WTC11 (cell line): ENCODE measurements around the gene EHD4. TPM values are rescaled to one million over a fixed set of nuclear protein-coding genes. Genes with fewer than 3 reads are reported as not detected.

Experiments used
- ATAC-seq: fragments of 200-7000 bp; cut with Tn5 transposase; 2 replicates; pipeline ENCODE4 v1.10.0; 2021; ENCODE audit warnings: mild to moderate bottlenecking, moderate library complexity
- CTCF ChIA-PET: fragments of 300-600 bp; sonication (Branson Sonifier 250); formaldehyde crosslinking; loops from one replicate; lab custom pipeline; 2021; ENCODE audit warnings: antibody characterized with exemption; lab: Charles Lee
- POLR2A ChIA-PET: fragments of 350-600 bp; sonication (Branson Sonifier 250); formaldehyde crosslinking; loops from one replicate; lab custom pipeline; 2021; ENCODE audit warnings: antibody characterized with exemption; lab: Charles Lee
- DNase-seq: peaks from one replicate; pipeline ENCODE4 v3.0.0; 2021; ENCODE audit warnings: low spot score
- H3K27ac Mint-ChIP-seq: 2 replicates; pipeline ENCODE4 v1.8.0; 2021; ENCODE audit warnings: mixed read lengths
- H3K27me3 Mint-ChIP-seq: 2 replicates; pipeline ENCODE4 v1.8.0; 2021; ENCODE audit warnings: low read depth, mild to moderate bottlenecking, moderate library complexity, mixed read lengths
- H3K36me3 Mint-ChIP-seq: 2 replicates; pipeline ENCODE4 v1.8.0; 2021; ENCODE audit warnings: mixed read lengths
- H3K4me1 Mint-ChIP-seq: 2 replicates; pipeline ENCODE4 v1.8.0; 2022; ENCODE audit warnings: mixed read lengths
- H3K4me3 Mint-ChIP-seq: 2 replicates; pipeline ENCODE4 v1.8.0; 2021; ENCODE audit warnings: mild to moderate bottlenecking, moderate library complexity, mixed read lengths
- H3K9me3 Mint-ChIP-seq: 2 replicates; pipeline ENCODE4 v1.8.0; 2021; ENCODE audit warnings: mixed read lengths
- AR ChIP-seq: fragments of 250-450 bp; sonication (Bioruptor Pico); IDR thresholded peaks from 2 replicates; pipeline ENCODE4 v1.9.0; 2021; ENCODE audit warnings: mild to moderate bottlenecking
- CDX4 ChIP-seq: fragments of 250-450 bp; sonication (Bioruptor Pico); IDR thresholded peaks from 2 replicates; pipeline ENCODE4 v1.9.0; 2021; ENCODE audit warnings: moderate library complexity, mild to moderate bottlenecking, inconsistent platforms, borderline replicate concordance
- CREB1 ChIP-seq: sonication (generic); formaldehyde crosslinking; IDR thresholded peaks from 2 replicates; pipeline ENCODE4 v1.8.0; 2023; ENCODE audit warnings: mild to moderate bottlenecking, missing genetic modification reagents
- ESRRA ChIP-seq: sonication (generic); formaldehyde crosslinking; IDR thresholded peaks from 2 replicates; pipeline ENCODE4 v1.8.1; 2022; ENCODE audit warnings: mild to moderate bottlenecking, missing genetic modification reagents, borderline replicate concordance
- FOXP1 ChIP-seq: sonication (generic); formaldehyde crosslinking; IDR thresholded peaks from 2 replicates; pipeline ENCODE4 v1.8.0; 2022; ENCODE audit warnings: missing genetic modification reagents, mild to moderate bottlenecking, moderate library complexity, borderline replicate concordance
- GABPB1 ChIP-seq: sonication (generic); formaldehyde crosslinking; IDR thresholded peaks from 2 replicates; pipeline ENCODE4 v1.8.1; 2023; ENCODE audit warnings: mild to moderate bottlenecking, missing genetic modification reagents
- GRHL2 ChIP-seq: fragments of 250-450 bp; sonication (Bioruptor Pico); IDR thresholded peaks from 2 replicates; pipeline ENCODE4 v1.8.0; 2022; ENCODE audit warnings: mild to moderate bottlenecking, moderate library complexity; ENCODE audit not compliant: insufficient replicate concordance, severe bottlenecking
- HMGA2 ChIP-seq: fragments of 250-450 bp; sonication (Bioruptor Pico); IDR thresholded peaks from 2 replicates; pipeline ENCODE4 v1.4.0; 2021; ENCODE audit warnings: mild to moderate bottlenecking, moderate library complexity
- IRF1 ChIP-seq: sonication (generic); formaldehyde crosslinking; IDR thresholded peaks from 2 replicates; pipeline ENCODE4 v1.8.0; 2023; ENCODE audit warnings: missing genetic modification reagents
- IRF2 ChIP-seq: sonication (generic); formaldehyde crosslinking; IDR thresholded peaks from 2 replicates; pipeline ENCODE4 v1.8.0; 2022; ENCODE audit warnings: low read depth, missing genetic modification reagents, borderline replicate concordance
- JAZF1 ChIP-seq: fragments of 250-450 bp; sonication (Bioruptor Pico); IDR thresholded peaks from 2 replicates; pipeline ENCODE4 v1.9.0; 2021; ENCODE audit warnings: moderate library complexity, mild to moderate bottlenecking, inconsistent platforms
- JUN ChIP-seq: sonication (generic); formaldehyde crosslinking; IDR thresholded peaks from 2 replicates; pipeline ENCODE4 v1.8.0; 2023; ENCODE audit warnings: mild to moderate bottlenecking, missing genetic modification reagents
- MAX ChIP-seq: sonication (generic); formaldehyde crosslinking; IDR thresholded peaks from 2 replicates; pipeline ENCODE4 v1.8.0; 2022; ENCODE audit warnings: mild to moderate bottlenecking, missing genetic modification reagents
- NR1H2 ChIP-seq: sonication (generic); formaldehyde crosslinking; IDR thresholded peaks from 2 replicates; pipeline ENCODE4 v1.9.0; 2021; ENCODE audit warnings: mild to moderate bottlenecking, moderate library complexity, missing genetic modification reagents
- RORB ChIP-seq: fragments of 250-450 bp; sonication (Bioruptor Pico); IDR thresholded peaks from 2 replicates; pipeline ENCODE4 v1.9.0; 2021; ENCODE audit warnings: mild to moderate bottlenecking
- STAT6 ChIP-seq: sonication (generic); formaldehyde crosslinking; conservative IDR thresholded peaks from 2 replicates; pipeline ENCODE4 v1.8.1; 2023; ENCODE audit warnings: mild to moderate bottlenecking, low read depth, missing genetic modification reagents, moderate library complexity
- TCF7 ChIP-seq: sonication (generic); formaldehyde crosslinking; IDR thresholded peaks from 2 replicates; pipeline ENCODE4 v1.8.0; 2022; ENCODE audit warnings: mild to moderate bottlenecking, low read depth, missing genetic modification reagents, moderate library complexity
- TEAD1 ChIP-seq: sonication (generic); formaldehyde crosslinking; IDR thresholded peaks from 2 replicates; pipeline ENCODE4 v1.8.0; 2022; ENCODE audit warnings: mild to moderate bottlenecking, missing genetic modification reagents
- ZNF219 ChIP-seq: sonication (generic); formaldehyde crosslinking; IDR thresholded peaks from 2 replicates; pipeline ENCODE4 v1.8.0; 2023; ENCODE audit warnings: missing genetic modification reagents, mild to moderate bottlenecking, borderline replicate concordance
- ZNF317 ChIP-seq: sonication (generic); formaldehyde crosslinking; IDR thresholded peaks from 2 replicates; pipeline ENCODE4 v1.8.1; 2023; ENCODE audit warnings: low read depth, mild to moderate bottlenecking, moderate library complexity, missing genetic modification reagents, borderline replicate concordance
- ZNF423 ChIP-seq: fragments of 250-450 bp; sonication (Bioruptor Pico); IDR thresholded peaks from 2 replicates; pipeline ENCODE4 v2.1.2; 2022; ENCODE audit warnings: mild to moderate bottlenecking, moderate library complexity
- ZNF532 ChIP-seq: fragments of 250-450 bp; sonication (Bioruptor Pico); IDR thresholded peaks from 2 replicates; pipeline ENCODE4 v1.9.0; 2021; ENCODE audit warnings: mild to moderate bottlenecking, borderline replicate concordance
- total RNA-seq: library from RNA; stranded (reverse); gene quantifications from 3 replicates; pipeline ENCODE4 v1.2.3, GENCODE V29; 2021

Gene EHD4
- total RNA-seq, 1 experiment from 2014 or later, result 23.9 TPM

- no peak for DNase-seq
- ChIA-PET POLR2A (no interaction called here), CTCF (interaction anchor here (1.6 kb wide), 1 partner anchor 47 kb away, joined by 6 read pairs; no protein-coding TSS in a partner anchor)
- Mint-ChIP-seq H3K4me1 (peaks cover 23% of the 10 kb centered on the region), H3K27me3 (no peaks in the 10 kb centered on the region), H3K4me3 (no peak overlapping the region), H3K36me3 (peaks cover 14% of the 10 kb centered on the region), H3K27ac (peak overlapping the region; percentile 32; the same call in 1 of the 2 replicates), H3K9me3 (no peaks in the 10 kb centered on the region)
- TF ChIP-seq TCF7 (CRISPR knock-in tag) (no peak), GRHL2 (CRISPR knock-in tag) (no peak), GABPB1 (CRISPR knock-in tag) (no peak), HMGA2 (CRISPR knock-in tag) (no peak), RORB (CRISPR knock-in tag) (no peak), IRF1 (no peak)
- no peak for ATAC-seq
These were observed 20.8 kb downstream of the EHD4 start for GRCh38 chr15:41951571-41951970.

- no peaks in the 10 kb centered on the region for H3K9me3 Mint-ChIP-seq
- H3K27ac Mint-ChIP-seq, result peak overlapping the region; percentile 71
- no peak for DNase-seq
- peaks cover 12% of the 10 kb centered on the region for H3K4me1 Mint-ChIP-seq
- H3K36me3 Mint-ChIP-seq, result peaks cover 14% of the 10 kb centered on the region
- no peak for ATAC-seq
- TF ChIP-seq AR (no peak), FOXP1 (no peak)
- ChIA-PET POLR2A (no interaction called here), CTCF (interaction anchor here (1.1 to 1.8 kb wide), 3 partner anchors 22 to 46 kb away, joined by 3 to 8 read pairs (median 4); partner anchors contain the start of gene EHD4)
- H3K27me3 Mint-ChIP-seq, result no peaks in the 10 kb centered on the region
- H3K4me3 Mint-ChIP-seq, result no peak overlapping the region
These were observed 21.9 kb downstream of the EHD4 start for GRCh38 chr15:41950489-41950888.

- Mint-ChIP-seq H3K4me3 (no peak overlapping the region), H3K4me1 (peaks cover 12% of the 10 kb centered on the region), H3K9me3 (no peaks in the 10 kb centered on the region), H3K36me3 (peaks cover 14% of the 10 kb centered on the region), H3K27me3 (no peaks in the 10 kb centered on the region), H3K27ac (0 out of 2 replicates have a peak overlapping the region, but pooled peaks have one; percentile 71)
- POLR2A ChIA-PET, result no interaction called here
- ATAC-seq, result peak; percentile 50
- CTCF ChIA-PET, result interaction anchor here (1.1 to 1.8 kb wide), 3 partner anchors 22 to 45 kb away, joined by 3 to 8 read pairs (median 4); partner anchors contain the start of gene EHD4
- no peak for DNase-seq
- TF ChIP-seq ESRRA (CRISPR knock-in tag) (no peak), ZNF423 (CRISPR knock-in tag) (no peak), NR1H2 (no peak), IRF2 (no peak), ZNF532 (no peak), CDX4 (no peak), FOXP1 (no peak), STAT6 (CRISPR knock-in tag) (no peak), JUN (CRISPR knock-in tag) (no peak), JAZF1 (CRISPR knock-in tag) (no peak), MAX (CRISPR knock-in tag) (no peak), CREB1 (no peak), TEAD1 (CRISPR knock-in tag) (no peak), ZNF317 (no peak), ZNF219 (CRISPR knock-in tag) (no peak)
These were observed 22.3 kb downstream of the EHD4 start for GRCh38 chr15:41950127-41950483.
